Heart left ventricle (tissue), 13 donors: ENCODE measurements around the gene LRRFIP1.

Experiments used
- POLR2A ChIP-seq, 2 donors: fragments of 450-650 bp; IDR thresholded peaks; one replicate each; pipeline ENCODE4 v1.6.1; 2017; ENCODE audit warnings: antibody characterized with exemption in 2 of 2, mild to moderate bottlenecking in 2 of 2, moderate library complexity in 2 of 2
- TF ChIP-seq, protein P1 (sequence below), 12 donors: fragments of 200-600 bp; sonication (generic) in 4 of 12; IDR thresholded peaks; one replicate each; pipeline versions ENCODE4 v1.5.0 to v1.8.0; 2018 to 2022; ENCODE audit warnings: antibody characterized with exemption in 12 of 12, mild to moderate bottlenecking in 5 of 12
- donor health status: ischemic (EF 13 %, LVEDD 7.1; RV severe dilation, severe dysfunction).
- donor health status: DM: no; HTN: yes; CAD: no.
- donor health status: DM: no; HTN: no; CAD: no.
- donor health status: ischemic (EF 25% LVEDD 6.9; RV normal size, moderate dysfunction).
- donor health status: ischemic (EF 25% LVEDD 5.7; RV mildly dilated, moderate dysfunction).
- donor health status: ischemic (EF 35%, LVEDD 5.7; RV mildly dilated, moderate dysfunction).
- donor health status: nonischemic (EF 11% LVEDD 7.7; RV severe dilation, severe dysfunction).
- donor health status: DM: yes; HTN: yes; CAD: no.
- donor health status: PGD.
- donor health status: ischemic (EF 29% LVEDD 5.4; RV normal size, mild dysfunction).
- donor health status: nonischemic (EF 23%, LVEDD 6.1; RV moderate dilation, normal function).

GRCh38 chr2:237685408-237685807 is 58.0 kb downstream of the LRRFIP1 start:
- TF ChIP-seq POLR2A (IDR thresholded peaks at IDR 0.05) = no peak
- TF ChIP-seq, protein P1, sequence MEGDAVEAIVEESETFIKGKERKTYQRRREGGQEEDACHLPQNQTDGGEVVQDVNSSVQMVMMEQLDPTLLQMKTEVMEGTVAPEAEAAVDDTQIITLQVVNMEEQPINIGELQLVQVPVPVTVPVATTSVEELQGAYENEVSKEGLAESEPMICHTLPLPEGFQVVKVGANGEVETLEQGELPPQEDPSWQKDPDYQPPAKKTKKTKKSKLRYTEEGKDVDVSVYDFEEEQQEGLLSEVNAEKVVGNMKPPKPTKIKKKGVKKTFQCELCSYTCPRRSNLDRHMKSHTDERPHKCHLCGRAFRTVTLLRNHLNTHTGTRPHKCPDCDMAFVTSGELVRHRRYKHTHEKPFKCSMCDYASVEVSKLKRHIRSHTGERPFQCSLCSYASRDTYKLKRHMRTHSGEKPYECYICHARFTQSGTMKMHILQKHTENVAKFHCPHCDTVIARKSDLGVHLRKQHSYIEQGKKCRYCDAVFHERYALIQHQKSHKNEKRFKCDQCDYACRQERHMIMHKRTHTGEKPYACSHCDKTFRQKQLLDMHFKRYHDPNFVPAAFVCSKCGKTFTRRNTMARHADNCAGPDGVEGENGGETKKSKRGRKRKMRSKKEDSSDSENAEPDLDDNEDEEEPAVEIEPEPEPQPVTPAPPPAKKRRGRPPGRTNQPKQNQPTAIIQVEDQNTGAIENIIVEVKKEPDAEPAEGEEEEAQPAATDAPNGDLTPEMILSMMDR (IDR thresholded peaks at IDR 0.05) = peak in 4 of 12 donors; percentile 15 to 33 (median 19)
